A549 (cell line): Measurements from ENCODE around the gene MYO1H. TPM values are rescaled to one million over a fixed set of nuclear protein-coding genes. Genes with fewer than 3 reads are reported as not detected.
A peak's percentile ranks its signal among the peaks of the same experiment; 100 is the strongest.

Source experiments
- ATAC-seq, 2 experiments: fragments of 200-7000 bp in 1 of 2; fragments of >200 bp in 1 of 2; cut with Nextera tagmentation in 1 of 2; cut with Tn5 transposase in 1 of 2; 3 replicates each; pipeline versions ENCODE4 v1.8.0 to v1.9.1; 2018 to 2020; ENCODE audit warnings: mild to moderate bottlenecking in 1 of 2, moderate library complexity in 1 of 2
- CTCF ChIA-PET: fragments of 300-600 bp; sonication (Branson Sonifier 250); formaldehyde crosslinking; extraction: SDS; loops from one replicate; lab custom pipeline; 2021; ENCODE audit warnings: antibody characterized with exemption, inconsistent platforms; lab: Yijun Ruan, JAX
- POLR2A ChIA-PET: fragments of 350-600 bp; formaldehyde crosslinking; extraction: SDS; loops from one replicate; lab custom pipeline; 2021; ENCODE audit warnings: antibody characterized with exemption, inconsistent platforms; lab: Yijun Ruan, JAX
- DNase-seq, 2 experiments: peaks; one replicate each; pipeline versions ENCODE4 v3.0.0 to v3.0.0-alpha.2; 2011 to 2016; ENCODE audit warnings: low read depth in 1 of 2, low spot score in 1 of 2
- FAIRE-seq: peaks from 2 replicates; lab custom pipeline; 2011; peaks lifted over from hg19 to GRCh38; lab: Jason Lieb, UNC
- H3K27ac ChIP-seq, 2 experiments: fragments of >200 bp; sonication (Bioruptor Twin); formaldehyde crosslinking; 3 replicates each; pipeline ENCODE4 v1.5.1; 2016 to 2017
- H3K4me1 ChIP-seq: fragments of >200 bp; sonication (Bioruptor Twin); formaldehyde crosslinking; 3 replicates; pipeline ENCODE4 v1.6.1; 2016
- H3K4me2 ChIP-seq: fragments of >200 bp; sonication (Bioruptor Twin); formaldehyde crosslinking; 3 replicates; pipeline ENCODE4 v1.6.1; 2016
- H3K4me3 ChIP-seq: fragments of >200 bp; sonication (Bioruptor Twin); formaldehyde crosslinking; 3 replicates; pipeline ENCODE4 v1.5.1; 2016
- H3K9me3 ChIP-seq: fragments of >200 bp; sonication (Bioruptor Twin); formaldehyde crosslinking; 3 replicates; pipeline ENCODE4 v1.6.1; 2016
- CBX2 ChIP-seq: fragments of 200-600 bp; sonication (generic); IDR thresholded peaks from 2 replicates; pipeline ENCODE4 v1.6.1; 2016; ENCODE audit warnings: low read depth, mild to moderate bottlenecking, borderline replicate concordance
- CEBPB ChIP-seq, 2 experiments: fragments of >200 bp in 1 of 2; sonication (Bioruptor Twin) in 1 of 2; formaldehyde crosslinking in 1 of 2; IDR thresholded peaks; 2 replicates each; pipeline ENCODE4 v1.6.1; 2012 to 2016
- CHD2 ChIP-seq: fragments of 150-350 bp; IDR thresholded peaks from 2 replicates; pipeline ENCODE4 v1.6.1; 2014; ENCODE audit warnings: low read length; ENCODE audit not compliant: partially characterized antibody
- ESRRA ChIP-seq: fragments of 150-350 bp; IDR thresholded peaks from 2 replicates; pipeline ENCODE4 v1.6.1; 2014; ENCODE audit warnings: mild to moderate bottlenecking, low read length, borderline replicate concordance
- FOXS1 ChIP-seq: fragments of 250-450 bp; sonication (Bioruptor Pico); IDR thresholded peaks from 2 replicates; pipeline ENCODE4 v1.5.0; 2020; ENCODE audit warnings: mild to moderate bottlenecking, moderate library complexity
- GATA3 ChIP-seq: IDR thresholded peaks from 2 replicates; pipeline ENCODE4 v1.6.1; 2012; ENCODE audit warnings: borderline replicate concordance
- HES2 ChIP-seq: fragments of >200 bp; sonication (Bioruptor Twin); formaldehyde crosslinking; IDR thresholded peaks from 2 replicates; pipeline ENCODE4 v1.6.1; 2016
- HOXA7 ChIP-seq: fragments of 250-450 bp; sonication (Bioruptor Pico); IDR thresholded peaks from 2 replicates; pipeline ENCODE4 v1.5.0; 2020; ENCODE audit warnings: mild to moderate bottlenecking, moderate library complexity
- HOXB13 ChIP-seq: fragments of 250-450 bp; sonication (Bioruptor Pico); IDR thresholded peaks from 2 replicates; pipeline ENCODE4 v1.5.0; 2020; ENCODE audit warnings: low read depth, mild to moderate bottlenecking, moderate library complexity
- JUNB ChIP-seq: fragments of >200 bp; sonication (Bioruptor Twin); formaldehyde crosslinking; IDR thresholded peaks from 2 replicates; pipeline ENCODE4 v1.6.1; 2016
- KDM1A ChIP-seq: fragments of 200-600 bp; sonication (generic); IDR thresholded peaks from 2 replicates; pipeline ENCODE4 v1.6.1; 2016; ENCODE audit warnings: low read depth, mild to moderate bottlenecking
- KDM5A ChIP-seq: fragments of 200-600 bp; sonication (generic); IDR thresholded peaks from 2 replicates; pipeline ENCODE4 v1.6.1; 2016; ENCODE audit warnings: antibody characterized with exemption, mild to moderate bottlenecking
- MYC ChIP-seq: IDR thresholded peaks from 2 replicates; pipeline ENCODE4 v1.6.1; 2012; ENCODE audit warnings: mild to moderate bottlenecking, inconsistent platforms, low read length, improper control_type of control experiment, borderline replicate concordance
- NFE2L2 ChIP-seq: fragments of 150-350 bp; conservative IDR thresholded peaks from 2 replicates; pipeline ENCODE4 v1.6.1; 2014; ENCODE audit warnings: low read length
- POLR2AphosphoS2 ChIP-seq: conservative IDR thresholded peaks from 2 replicates; pipeline ENCODE4 v1.6.1; 2012; ENCODE audit warnings: low read length, improper control_type of control experiment, inconsistent platforms
- RAD21 ChIP-seq, 2 experiments: fragments of >200 bp in 1 of 2; sonication (Bioruptor Twin) in 1 of 2; formaldehyde crosslinking in 1 of 2; IDR thresholded peaks in 1 of 2; conservative IDR thresholded peaks in 1 of 2; 2 replicates in 1 of 2; 3 replicates in 1 of 2; pipeline ENCODE4 v1.6.1; 2012 to 2018; ENCODE audit warnings: inconsistent platforms in 1 of 2
- RARB ChIP-seq: fragments of 250-450 bp; sonication (Bioruptor Pico); IDR thresholded peaks from 2 replicates; pipeline ENCODE4 v1.8.0; 2021; ENCODE audit warnings: mild to moderate bottlenecking, moderate library complexity
- RFX5 ChIP-seq: fragments of 450-650 bp; IDR thresholded peaks from 2 replicates; pipeline ENCODE4 v1.7.1; 2014; ENCODE audit warnings: antibody characterized with exemption, mild to moderate bottlenecking, moderate library complexity
- SMC3 ChIP-seq: fragments of >200 bp; sonication (Bioruptor Twin); formaldehyde crosslinking; IDR thresholded peaks from 3 replicates; pipeline ENCODE4 v1.6.1; 2018; ENCODE audit warnings: inconsistent platforms
- TFCP2L1 ChIP-seq: fragments of 250-450 bp; sonication (Bioruptor Pico); IDR thresholded peaks from 2 replicates; pipeline ENCODE4 v1.5.0; 2021; ENCODE audit warnings: mild to moderate bottlenecking
- TP53 ChIP-seq: fragments of 250-450 bp; sonication (Bioruptor Pico); IDR thresholded peaks from 2 replicates; pipeline ENCODE4 v1.5.0; 2021; ENCODE audit warnings: mild to moderate bottlenecking, moderate library complexity
- USF2 ChIP-seq: fragments of 450-650 bp; IDR thresholded peaks from 2 replicates; pipeline ENCODE4 v1.6.1; 2014; ENCODE audit warnings: antibody characterized with exemption
- ZFP36 ChIP-seq: fragments of 450-650 bp; IDR thresholded peaks from 2 replicates; pipeline ENCODE4 v1.6.1; 2014; ENCODE audit warnings: borderline replicate concordance; ENCODE audit not compliant: partially characterized antibody
- WGBS: methylation state at CpG from one replicate; pipeline ENCODE4 v1.1.6; 2017; ENCODE audit errors: missing lambda C conversion rate; 5-methylcytosine and 5-hydroxymethylcytosine counted together
- polyA plus RNA-seq, 4 experiments: library from polyadenylated mRNA; depleted of rRNA in 3 of 4; stranded (reverse); fragments of >200 nt; fragmentation: RNase III in 1 of 4; extraction: RNeasy Plus Mini Kit Qiagen cat#74134 plus additional on column Dnase treatment in 1 of 4; gene quantifications; 2 replicates in 3 of 4; 3 replicates in 1 of 4; pipeline ENCODE4 v1.2.3, GENCODE V29; 2011 to 2017
- TF ChIP-seq, protein P1 (sequence below): fragments of 200-600 bp; sonication (generic); IDR thresholded peaks from 2 replicates; pipeline ENCODE4 v1.6.1; 2016; ENCODE audit warnings: antibody characterized with exemption, mild to moderate bottlenecking, moderate library complexity

Gene MYO1H
- polyA plus RNA-seq, 2 of the 4 experiments (the other 2 are of a cell fraction) = not detected

DNA sequence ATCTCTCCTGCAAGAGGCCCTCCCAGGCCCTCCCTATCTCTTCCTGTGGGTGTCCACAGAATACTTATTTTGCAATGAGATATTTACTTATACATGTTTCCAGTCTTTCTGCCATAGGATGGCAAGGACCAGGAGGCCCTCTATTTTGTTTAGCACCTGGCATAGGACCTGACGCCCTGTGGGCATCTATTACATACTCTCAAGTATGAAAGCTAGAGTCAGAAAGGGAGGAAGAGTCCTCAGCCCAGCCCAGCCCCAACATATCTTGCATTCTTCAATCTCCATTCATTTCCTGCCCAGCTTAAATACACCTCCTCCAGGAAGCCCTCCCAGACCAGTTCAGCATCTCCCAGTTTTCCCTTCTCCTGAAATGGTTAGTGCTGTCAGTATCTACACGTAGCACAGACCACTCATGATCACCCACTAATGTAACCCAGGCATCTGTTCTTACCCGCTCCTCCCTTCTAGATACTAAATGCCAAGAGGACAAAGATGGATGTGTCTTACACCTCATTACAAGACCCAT, 46.0 kb upstream of the MYO1H start:
- no peak for DNase-seq
- CTCF ChIA-PET = interaction anchor here (0.7 to 4.2 kb wide), 7 partner anchors 10 to 65 kb away, joined by 3 to 15 read pairs (median 4); no protein-coding TSS in a partner anchor

DNA sequence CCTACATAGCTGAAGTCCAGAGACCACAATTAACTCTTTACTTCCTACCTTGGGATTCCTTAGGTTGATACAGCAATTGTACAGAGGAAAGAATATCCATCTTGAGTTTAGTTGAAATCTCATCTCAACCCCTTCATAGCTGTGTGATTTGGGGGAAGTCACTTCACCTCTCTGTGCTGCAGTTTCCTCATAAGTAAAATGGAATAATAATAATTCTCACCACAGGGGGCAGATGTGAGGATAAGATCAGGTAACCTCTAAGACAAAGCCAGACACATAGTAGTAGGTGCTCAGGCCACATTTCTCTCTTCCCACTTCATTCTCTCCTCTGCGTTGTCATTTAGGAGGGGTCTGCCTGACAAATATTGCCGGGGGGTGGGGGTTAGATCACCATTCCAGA, 45.3 kb upstream of the MYO1H start:
- peak; percentile 61 for FAIRE-seq
- Histone ChIP-seq H3K27ac (no peak overlapping the region), H3K4me1 (no peaks in the 10 kb centered on the region; the same call in 2 of the 3 replicates), H3K4me3 (no peak overlapping the region), H3K9me3 (no peaks in the 10 kb centered on the region), H3K4me2 (no peak overlapping the region)
- ChIA-PET POLR2A (interaction anchor here (1.5 kb wide), 1 partner anchor 83 kb away, joined by 4 read pairs; no protein-coding TSS in a partner anchor), CTCF (interaction anchor here (0.7 to 4.2 kb wide), 11 partner anchors 9 to 91 kb away, joined by 3 to 15 read pairs (median 4); no protein-coding TSS in a partner anchor)
- DNase-seq = peak; percentile 45 to 46
- 13% methylated on average over 2 of the region's 2 CpGs for WGBS
- TF ChIP-seq MYC (no peak), ZFP36 (peak; percentile 92)
- peak; percentile 62 to 75; a peak in 4 of 6 replicates for ATAC-seq

More for the DNA sequence above, 46.0 kb upstream of the MYO1H start:
- no peak overlapping the region for H3K4me3 ChIP-seq
- no peaks in the 10 kb centered on the region; the same call in 2 of the 3 replicates for H3K4me1 ChIP-seq
- POLR2A ChIA-PET = interaction anchor here (1.5 kb wide), 1 partner anchor 84 kb away, joined by 4 read pairs; no protein-coding TSS in a partner anchor
- FAIRE-seq = no peak
- ATAC-seq = peak in 1 of 2 experiments; percentile 9; a peak in 2 of 6 replicates
- no peaks in the 10 kb centered on the region for H3K9me3 ChIP-seq
- TF ChIP-seq KDM5A (no peak), ZFP36 (peak; percentile 88), TP53 (CRISPR knock-in tag) (no peak), USF2 (no peak), RARB (CRISPR knock-in tag) (no peak), HOXB13 (no peak), ESRRA (no peak)
- H3K27ac ChIP-seq = no peak overlapping the region
- no peak overlapping the region for H3K4me2 ChIP-seq
- WGBS = 63% methylated on average over 3 of the region's 3 CpGs

DNA sequence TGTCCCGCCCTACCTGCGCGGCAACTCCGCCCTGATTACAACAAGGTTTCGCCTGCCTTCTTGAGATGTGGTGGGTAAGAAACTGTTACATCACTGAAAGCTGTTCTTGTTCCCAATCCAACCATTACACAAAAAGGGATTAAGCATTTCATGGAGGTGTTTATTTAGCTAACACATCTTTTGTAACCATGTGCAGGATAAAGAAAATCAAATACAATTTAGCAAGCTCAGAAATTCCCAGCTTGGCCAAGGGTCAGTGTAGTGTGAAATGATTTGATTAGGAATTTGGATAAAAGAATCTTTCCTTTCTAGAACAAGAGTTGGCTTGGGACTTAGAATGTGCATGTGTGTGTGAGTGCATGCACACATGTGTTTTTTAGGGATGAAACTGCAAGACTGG, 44.9 kb upstream of the MYO1H start:
- no peak for FAIRE-seq
- no peak for ATAC-seq
- TF ChIP-seq CHD2 (no peak), KDM1A (no peak), SMC3 (no peak), HES2 (no peak), POLR2AphosphoS2 (no peak)
- no peaks in the 10 kb centered on the region for H3K9me3 ChIP-seq
- H3K27ac ChIP-seq = no peak overlapping the region
- no peaks in the 10 kb centered on the region; the same call in 2 of the 3 replicates for H3K4me1 ChIP-seq
- WGBS = 76% methylated on average over 5 of the region's 5 CpGs
- DNase-seq = no peak
- no peak overlapping the region for H3K4me2 ChIP-seq
- CTCF ChIA-PET = interaction anchor here (0.8 to 4.2 kb wide), 10 partner anchors 9 to 91 kb away, joined by 3 to 15 read pairs (median 4); no protein-coding TSS in a partner anchor
- POLR2A ChIA-PET = interaction anchor here (1.5 kb wide), 1 partner anchor 82 kb away, joined by 4 read pairs; no protein-coding TSS in a partner anchor
- H3K4me3 ChIP-seq = no peak overlapping the region

GRCh38 chr12:109304485-109304884, 43.2 kb upstream of the MYO1H start:
- 51% methylated on average over 8 of the region's 8 CpGs for WGBS
- Histone ChIP-seq H3K27ac (no peak overlapping the region), H3K4me1 (peaks cover 4% of the 10 kb centered on the region; the same call in 2 of the 3 replicates), H3K4me3 (no peak overlapping the region), H3K4me2 (no peak overlapping the region), H3K9me3 (no peaks in the 10 kb centered on the region)
- ChIA-PET CTCF (interaction anchor here (0.5 kb wide), 2 partner anchors 50 to 85 kb away, joined by 3 to 5 read pairs; no protein-coding TSS in a partner anchor), POLR2A (no interaction called here)
- ATAC-seq = no peak
- DNase-seq = no peak
- no peak for FAIRE-seq
- TF ChIP-seq, protein P1, sequence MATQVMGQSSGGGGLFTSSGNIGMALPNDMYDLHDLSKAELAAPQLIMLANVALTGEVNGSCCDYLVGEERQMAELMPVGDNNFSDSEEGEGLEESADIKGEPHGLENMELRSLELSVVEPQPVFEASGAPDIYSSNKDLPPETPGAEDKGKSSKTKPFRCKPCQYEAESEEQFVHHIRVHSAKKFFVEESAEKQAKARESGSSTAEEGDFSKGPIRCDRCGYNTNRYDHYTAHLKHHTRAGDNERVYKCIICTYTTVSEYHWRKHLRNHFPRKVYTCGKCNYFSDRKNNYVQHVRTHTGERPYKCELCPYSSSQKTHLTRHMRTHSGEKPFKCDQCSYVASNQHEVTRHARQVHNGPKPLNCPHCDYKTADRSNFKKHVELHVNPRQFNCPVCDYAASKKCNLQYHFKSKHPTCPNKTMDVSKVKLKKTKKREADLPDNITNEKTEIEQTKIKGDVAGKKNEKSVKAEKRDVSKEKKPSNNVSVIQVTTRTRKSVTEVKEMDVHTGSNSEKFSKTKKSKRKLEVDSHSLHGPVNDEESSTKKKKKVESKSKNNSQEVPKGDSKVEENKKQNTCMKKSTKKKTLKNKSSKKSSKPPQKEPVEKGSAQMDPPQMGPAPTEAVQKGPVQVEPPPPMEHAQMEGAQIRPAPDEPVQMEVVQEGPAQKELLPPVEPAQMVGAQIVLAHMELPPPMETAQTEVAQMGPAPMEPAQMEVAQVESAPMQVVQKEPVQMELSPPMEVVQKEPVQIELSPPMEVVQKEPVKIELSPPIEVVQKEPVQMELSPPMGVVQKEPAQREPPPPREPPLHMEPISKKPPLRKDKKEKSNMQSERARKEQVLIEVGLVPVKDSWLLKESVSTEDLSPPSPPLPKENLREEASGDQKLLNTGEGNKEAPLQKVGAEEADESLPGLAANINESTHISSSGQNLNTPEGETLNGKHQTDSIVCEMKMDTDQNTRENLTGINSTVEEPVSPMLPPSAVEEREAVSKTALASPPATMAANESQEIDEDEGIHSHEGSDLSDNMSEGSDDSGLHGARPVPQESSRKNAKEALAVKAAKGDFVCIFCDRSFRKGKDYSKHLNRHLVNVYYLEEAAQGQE = no peak
- TF ChIP-seq FOXS1 (no peak), RFX5 (no peak), TFCP2L1 (CRISPR knock-in tag) (no peak), SMC3 (no peak), GATA3 (no peak), NFE2L2 (no peak), RARB (CRISPR knock-in tag) (no peak), CEBPB (IDR thresholded peaks at IDR 0.05) (no peak), RAD21 (conservative IDR thresholded peaks at IDR 0.05 in 1 of 2, IDR thresholded peaks at IDR 0.05 in 1 of 2) (no peak), JUNB (no peak), USF2 (no peak), CBX2 (no peak), HOXA7 (CRISPR knock-in tag) (no peak)
